Activated naive CD4-positive, alpha-beta T cell treated with anti-CD3 and anti-CD28 coated beads, Interleukin-2, amount 10 ng/mL, durations not matched to agents 7 days and 5 days (primary cell): ENCODE results near the gene LRRC15.

Experiments used
- CTCF ChIA-PET: fragments of 350-600 bp; sonication (Branson Sonifier 250); formaldehyde crosslinking; loops from one replicate; lab custom pipeline; 2021; ENCODE audit warnings: antibody characterized with exemption; lab: Charles Lee
- DNase-seq: peaks from one replicate; pipeline ENCODE4 v3.0.0-alpha.2; 2020
- H3K27ac Mint-ChIP-seq: one replicate; pipeline ENCODE4 v1.8.0; 2021; ENCODE audit warnings: mild to moderate bottlenecking, moderate library complexity, mixed read lengths
- H3K27me3 Mint-ChIP-seq: one replicate; pipeline ENCODE4 v1.8.0; 2021; ENCODE audit warnings: mild to moderate bottlenecking, mixed read lengths
- H3K36me3 Mint-ChIP-seq: one replicate; pipeline ENCODE4 v1.8.0; 2021; ENCODE audit warnings: mixed read lengths
- H3K4me1 Mint-ChIP-seq: one replicate; pipeline ENCODE4 v1.8.0; 2021; ENCODE audit warnings: mixed read lengths
- H3K4me3 Mint-ChIP-seq: one replicate; pipeline ENCODE4 v1.8.0; 2021; ENCODE audit warnings: mild to moderate bottlenecking, moderate library complexity, mixed read lengths
- H3K9me3 Mint-ChIP-seq: one replicate; pipeline ENCODE4 v1.8.0; 2021; ENCODE audit warnings: mixed read lengths

Gene LRRC15

DNA sequence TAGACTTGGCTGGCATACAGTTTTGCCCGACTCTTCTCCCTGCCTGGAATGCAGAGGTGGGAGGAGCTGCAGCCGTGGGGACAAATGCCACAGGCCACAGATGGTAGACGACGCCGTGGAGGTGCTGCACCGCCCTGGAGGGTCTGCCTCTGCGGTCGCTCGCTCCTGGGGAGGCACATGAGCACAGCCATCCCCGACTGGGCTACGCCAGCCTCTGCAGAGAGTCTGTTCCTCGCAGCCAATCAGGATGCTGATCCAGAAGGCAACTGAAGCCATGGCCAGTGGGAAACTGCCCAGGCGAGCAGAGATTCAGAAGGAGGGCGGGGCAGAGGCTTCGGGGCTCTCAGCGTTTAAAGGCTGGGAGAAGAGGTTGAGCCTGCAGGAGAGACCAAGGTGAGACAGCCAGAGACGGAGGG, 11.9 kb upstream of the LRRC15 start:
- Mint-ChIP-seq H3K4me1 (no peaks in the 10 kb centered on the region), H3K4me3 (no peak overlapping the region), H3K9me3 (no peaks in the 10 kb centered on the region), H3K27ac (no peak overlapping the region), H3K27me3 (peaks cover 52% of the 10 kb centered on the region), H3K36me3 (no peaks in the 10 kb centered on the region)
- DNase-seq = no peak
- CTCF ChIA-PET = no interaction called here

DNA sequence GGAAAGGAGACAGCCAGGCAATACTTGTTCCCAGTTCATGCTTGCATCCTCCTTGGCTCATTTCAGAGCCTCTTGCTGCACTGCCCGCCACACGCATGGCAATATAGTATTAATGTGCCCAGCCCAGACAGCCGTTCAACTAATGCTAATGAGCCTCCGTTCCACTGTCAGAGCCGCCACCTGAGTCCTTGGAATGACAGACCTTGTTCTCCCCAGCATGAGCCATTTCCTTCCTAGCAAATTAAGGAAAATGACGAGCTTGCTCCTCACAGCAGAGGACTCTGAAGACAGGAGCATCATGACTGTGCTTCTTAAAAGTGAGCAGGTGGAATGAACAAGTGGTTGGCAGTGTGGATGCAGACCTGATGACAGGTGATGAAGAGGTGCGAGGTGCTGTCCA, 10.8 kb upstream of the LRRC15 start:
- Mint-ChIP-seq H3K27me3 (peaks cover 52% of the 10 kb centered on the region), H3K4me1 (no peaks in the 10 kb centered on the region), H3K36me3 (no peaks in the 10 kb centered on the region), H3K9me3 (no peaks in the 10 kb centered on the region), H3K4me3 (no peak overlapping the region), H3K27ac (no peak overlapping the region)
- no peak for DNase-seq
- CTCF ChIA-PET = no interaction called here

DNA sequence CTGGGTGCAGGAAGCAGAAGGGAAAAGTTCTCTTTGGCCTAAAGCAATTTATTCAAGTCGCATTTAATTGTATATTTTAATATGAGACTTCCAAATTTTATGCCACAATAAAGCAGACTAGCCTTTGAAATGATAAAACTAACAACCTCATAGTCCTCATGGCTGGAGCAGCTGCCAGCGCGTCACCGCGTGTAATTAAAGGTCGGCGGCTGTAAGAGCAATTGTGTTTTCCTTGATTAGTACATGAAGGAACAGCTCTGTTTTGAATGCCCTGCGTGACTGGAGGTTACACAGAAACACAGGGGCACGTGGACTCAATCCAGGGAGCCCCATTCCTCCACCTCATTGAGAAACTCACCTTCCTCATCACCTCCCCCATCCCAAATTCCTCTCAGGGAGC, 10.1 kb upstream of the LRRC15 start:
- Mint-ChIP-seq H3K27ac (no peak overlapping the region), H3K36me3 (no peaks in the 10 kb centered on the region), H3K9me3 (no peaks in the 10 kb centered on the region), H3K4me1 (no peaks in the 10 kb centered on the region), H3K4me3 (no peak overlapping the region), H3K27me3 (peaks cover 54% of the 10 kb centered on the region)
- CTCF ChIA-PET = interaction anchor here (1.2 kb wide), 1 partner anchor 35 kb away, joined by 8 read pairs; no protein-coding TSS in a partner anchor
- no peak for DNase-seq

DNA sequence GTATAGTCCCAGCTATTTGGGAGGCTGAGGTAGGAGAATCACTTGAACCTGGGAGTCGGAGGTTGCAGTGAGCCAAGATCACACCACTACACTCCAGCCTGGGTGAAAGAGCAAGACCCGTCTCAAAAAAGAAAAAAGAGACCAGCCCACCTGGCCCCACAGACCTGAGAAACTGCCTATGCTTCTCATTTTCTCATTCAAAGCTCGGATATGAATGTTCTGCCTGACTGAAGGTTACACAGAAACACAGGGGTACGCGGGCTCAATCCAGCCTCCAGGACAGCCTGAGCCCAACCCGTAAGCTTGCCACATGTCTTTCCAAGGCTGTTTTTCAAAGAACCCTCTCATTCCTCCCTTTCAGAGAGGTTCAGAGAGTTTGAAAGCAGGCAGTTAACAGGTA, 9.7 kb upstream of the LRRC15 start:
- no peak overlapping the region for H3K27ac Mint-ChIP-seq
- CTCF ChIA-PET = interaction anchor here (1.2 kb wide), 1 partner anchor 35 kb away, joined by 8 read pairs; no protein-coding TSS in a partner anchor

DNA sequence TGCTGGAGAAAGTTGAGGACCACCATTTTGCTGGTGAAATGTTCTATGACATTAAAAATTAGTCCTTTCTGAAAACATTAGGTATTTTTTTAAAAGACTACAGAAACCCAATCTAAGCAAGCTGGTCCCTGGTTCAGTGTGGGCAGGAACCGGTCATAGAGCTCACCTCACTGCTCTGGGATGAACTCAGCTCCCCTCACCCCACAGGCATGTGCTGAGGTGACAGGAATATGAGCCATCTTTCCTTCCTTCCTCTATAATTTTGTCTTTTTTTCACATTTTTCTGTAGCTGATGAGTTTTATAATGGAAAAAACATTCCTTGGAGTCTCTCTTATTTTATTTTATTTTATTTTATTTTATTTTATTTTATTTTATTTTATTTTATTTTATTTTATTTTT, 8.2 kb upstream of the LRRC15 start:
- Mint-ChIP-seq H3K27me3 (peaks cover 51% of the 10 kb centered on the region), H3K27ac (no peak overlapping the region), H3K4me1 (no peaks in the 10 kb centered on the region), H3K9me3 (no peaks in the 10 kb centered on the region), H3K4me3 (no peak overlapping the region), H3K36me3 (no peaks in the 10 kb centered on the region)
- CTCF ChIA-PET = no interaction called here
- no peak for DNase-seq

More for the DNA sequence above, 9.7 kb upstream of the LRRC15 start:
- no peak for DNase-seq
- Mint-ChIP-seq H3K4me1 (no peaks in the 10 kb centered on the region), H3K27me3 (peaks cover 53% of the 10 kb centered on the region), H3K36me3 (no peaks in the 10 kb centered on the region), H3K4me3 (no peak overlapping the region), H3K9me3 (no peaks in the 10 kb centered on the region)

DNA sequence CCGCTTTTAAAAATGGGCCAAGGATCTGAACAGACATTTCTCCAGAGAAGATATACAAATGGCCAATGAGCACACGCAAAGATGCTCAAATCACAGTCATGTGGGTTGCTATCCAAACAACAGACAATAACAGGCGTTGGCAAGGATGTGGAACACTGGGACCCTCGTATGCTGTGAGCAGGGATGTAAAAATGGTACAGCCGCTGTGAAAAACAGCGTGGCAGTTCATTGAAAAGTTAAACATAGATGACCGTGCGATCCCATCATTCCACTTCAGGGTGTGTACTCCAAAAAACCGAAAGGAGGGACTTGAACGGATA, 6.7 kb upstream of the LRRC15 start:
- no peaks in the 10 kb centered on the region for H3K9me3 Mint-ChIP-seq
- no peak overlapping the region for H3K27ac Mint-ChIP-seq
- H3K4me3 Mint-ChIP-seq = no peak overlapping the region
- no peak for DNase-seq
- H3K27me3 Mint-ChIP-seq = peaks cover 58% of the 10 kb centered on the region
- H3K4me1 Mint-ChIP-seq = no peaks in the 10 kb centered on the region
- H3K36me3 Mint-ChIP-seq = no peaks in the 10 kb centered on the region
- CTCF ChIA-PET = no interaction called here

DNA sequence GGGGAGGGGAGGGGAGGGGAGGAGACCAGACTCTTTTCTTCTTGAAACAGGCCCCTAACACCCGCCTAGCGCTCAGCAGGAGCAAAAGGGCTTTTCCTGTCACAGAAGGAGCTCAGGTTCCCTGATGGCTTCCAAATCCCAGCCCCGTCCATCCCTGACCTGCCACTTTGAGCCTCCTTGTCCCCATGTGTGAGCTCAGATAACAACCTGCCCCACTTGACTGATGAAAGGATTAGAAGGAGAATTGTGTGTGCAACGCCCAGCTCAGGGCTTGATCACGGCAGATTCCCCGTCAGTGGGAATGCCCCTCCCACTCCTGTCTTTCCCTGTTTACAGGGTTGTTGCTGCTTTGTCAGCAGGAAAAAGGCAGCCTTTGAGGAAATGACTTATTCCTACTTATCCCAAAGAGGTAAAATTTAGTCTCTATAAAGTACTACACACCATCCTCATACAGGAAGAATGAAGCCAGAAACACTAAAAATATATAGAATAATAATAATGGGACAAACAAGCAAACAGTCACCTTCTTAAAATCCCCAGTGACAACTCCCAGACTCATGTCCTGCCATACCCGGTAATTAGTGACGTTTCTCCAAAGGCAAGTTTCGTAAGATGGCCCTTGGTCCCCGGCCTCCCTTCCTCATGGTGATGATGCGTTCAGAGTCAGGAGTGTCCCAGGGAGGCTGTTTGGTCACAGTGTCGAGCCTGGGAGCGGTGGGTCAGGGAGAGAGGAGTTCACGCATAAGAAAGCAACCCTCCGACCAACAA, 6.1 kb upstream of the LRRC15 start:
- Mint-ChIP-seq H3K27ac (no peak overlapping the region), H3K4me1 (no peaks in the 10 kb centered on the region), H3K27me3 (peaks cover 64% of the 10 kb centered on the region), H3K36me3 (no peaks in the 10 kb centered on the region), H3K4me3 (no peak overlapping the region), H3K9me3 (no peaks in the 10 kb centered on the region)
- DNase-seq = no peak
- CTCF ChIA-PET = no interaction called here

DNA sequence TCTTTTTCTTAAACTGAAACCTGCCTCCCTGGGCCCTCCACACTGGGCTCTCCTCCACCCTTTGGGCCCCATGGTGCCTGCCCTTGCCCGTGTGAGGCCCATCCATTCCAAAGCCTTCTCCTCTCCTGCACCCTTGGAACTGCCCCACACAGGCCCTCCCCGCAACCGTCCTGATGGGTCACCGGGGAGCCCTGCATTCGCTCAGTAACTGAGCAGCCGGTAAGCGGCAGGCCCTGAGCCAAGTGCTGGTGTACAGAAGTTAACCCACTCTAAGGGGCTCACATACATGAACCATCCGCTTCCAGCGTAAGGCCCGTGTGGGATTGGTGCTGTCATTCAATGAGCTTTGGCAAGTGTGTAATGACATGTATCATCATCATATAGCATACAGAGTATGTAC, 5.4 kb upstream of the LRRC15 start:
- peaks cover 63% of the 10 kb centered on the region for H3K27me3 Mint-ChIP-seq
- CTCF ChIA-PET = no interaction called here

DNA sequence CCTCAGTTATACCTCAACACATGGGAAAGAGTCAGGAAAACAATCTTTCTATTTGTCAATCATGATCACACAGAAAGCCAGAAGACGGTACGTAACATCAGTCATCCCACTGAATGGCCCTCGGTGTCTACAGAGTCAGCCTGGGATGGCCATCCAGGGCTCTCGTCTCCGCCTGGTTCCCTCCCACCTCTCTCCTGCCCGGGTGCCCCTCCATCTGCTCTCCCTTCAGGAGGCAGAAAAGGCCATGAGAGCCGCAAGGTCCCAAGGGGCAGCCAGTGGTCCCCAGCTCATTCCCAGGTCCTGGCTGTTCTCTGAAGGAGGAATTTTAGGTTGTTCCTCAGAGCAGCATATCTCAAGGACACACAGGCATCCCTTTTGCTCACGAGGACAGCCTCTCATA, 4.4 kb upstream of the LRRC15 start:
- Mint-ChIP-seq H3K27ac (no peak overlapping the region), H3K36me3 (no peaks in the 10 kb centered on the region), H3K4me3 (no peak overlapping the region), H3K9me3 (no peaks in the 10 kb centered on the region), H3K27me3 (peaks cover 67% of the 10 kb centered on the region), H3K4me1 (no peaks in the 10 kb centered on the region)
- DNase-seq = no peak
- CTCF ChIA-PET = no interaction called here

More for the DNA sequence above, 5.4 kb upstream of the LRRC15 start:
- no peak overlapping the region for H3K27ac Mint-ChIP-seq
- no peak overlapping the region for H3K4me3 Mint-ChIP-seq
- no peaks in the 10 kb centered on the region for H3K36me3 Mint-ChIP-seq
- DNase-seq = no peak
- H3K9me3 Mint-ChIP-seq = no peaks in the 10 kb centered on the region
- H3K4me1 Mint-ChIP-seq = no peaks in the 10 kb centered on the region

DNA sequence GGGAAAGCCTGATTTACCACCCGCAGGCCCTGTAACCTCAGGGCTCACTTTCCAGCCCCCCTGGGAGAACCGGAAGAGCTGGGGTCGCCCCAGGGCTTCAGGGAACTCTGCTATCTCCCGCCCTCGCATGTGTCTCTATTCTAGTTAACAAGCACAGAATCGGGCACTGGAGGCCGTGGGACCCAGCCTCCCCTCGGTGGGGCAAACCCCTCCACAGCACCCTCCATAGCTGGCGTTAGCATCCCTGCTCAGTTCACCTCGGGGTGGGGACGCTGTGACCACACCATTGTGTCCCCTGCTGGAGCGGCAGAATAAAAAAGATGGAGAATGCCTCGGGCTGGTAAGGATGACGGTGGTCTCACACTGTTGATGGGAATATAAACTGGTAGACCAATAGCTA, 3.5 kb upstream of the LRRC15 start:
- no peak overlapping the region for H3K4me3 Mint-ChIP-seq
- H3K4me1 Mint-ChIP-seq = no peaks in the 10 kb centered on the region
- no peaks in the 10 kb centered on the region for H3K9me3 Mint-ChIP-seq
- peaks cover 67% of the 10 kb centered on the region for H3K27me3 Mint-ChIP-seq
- no peak overlapping the region for H3K27ac Mint-ChIP-seq
- no peaks in the 10 kb centered on the region for H3K36me3 Mint-ChIP-seq
- CTCF ChIA-PET = no interaction called here
- no peak for DNase-seq

DNA sequence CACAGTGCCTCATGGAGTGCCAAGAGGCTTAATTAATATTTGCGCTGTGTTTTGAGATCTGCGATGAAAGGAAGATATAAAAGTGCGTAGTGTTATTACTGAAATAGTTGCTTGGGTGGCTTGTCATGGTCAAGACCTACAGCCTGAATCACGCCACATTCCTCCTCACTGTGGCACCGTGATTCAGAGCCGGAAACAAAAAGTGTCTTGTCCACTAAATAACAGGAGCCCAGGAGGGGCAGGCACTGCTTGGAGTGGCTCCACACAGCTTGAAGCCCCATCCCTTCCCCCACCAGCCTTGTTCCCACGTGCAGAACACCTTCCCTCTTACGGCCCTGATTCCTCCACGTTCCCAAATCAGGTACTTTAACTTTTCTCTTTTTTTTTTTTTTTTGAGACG, 1.2 kb upstream of the LRRC15 start:
- no peaks in the 10 kb centered on the region for H3K4me1 Mint-ChIP-seq
- H3K9me3 Mint-ChIP-seq = no peaks in the 10 kb centered on the region
- CTCF ChIA-PET = no interaction called here
- no peak for DNase-seq
- H3K27me3 Mint-ChIP-seq = peaks cover 82% of the 10 kb centered on the region
- no peak overlapping the region for H3K4me3 Mint-ChIP-seq
- no peaks in the 10 kb centered on the region for H3K36me3 Mint-ChIP-seq
- no peak overlapping the region for H3K27ac Mint-ChIP-seq

DNA sequence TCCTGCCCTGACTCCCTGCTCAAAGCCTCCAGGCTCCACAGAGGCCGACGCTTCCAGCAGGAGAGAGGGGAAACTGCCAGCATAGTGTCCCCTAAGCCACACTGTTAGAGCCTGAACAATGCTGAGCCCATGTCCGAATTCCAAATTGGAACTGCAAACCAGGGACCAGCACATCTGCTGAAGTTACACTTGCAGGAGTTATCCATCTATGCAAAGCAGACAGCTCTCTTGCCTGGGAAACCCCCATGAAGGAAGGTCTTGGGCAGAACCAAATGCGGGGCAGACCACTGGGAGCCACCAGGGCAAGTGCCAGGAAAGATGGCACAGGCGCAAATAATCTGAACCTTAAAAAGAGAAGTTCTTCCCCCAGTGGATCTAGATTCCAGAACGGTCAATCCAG, 625 bp downstream of the LRRC15 start:
- CTCF ChIA-PET = interaction anchor here (0.6 to 0.8 kb wide), 2 partner anchors 24 to 35 kb away, joined by 3 read pairs; no protein-coding TSS in a partner anchor
- no peaks in the 10 kb centered on the region for H3K36me3 Mint-ChIP-seq
- no peaks in the 10 kb centered on the region for H3K4me1 Mint-ChIP-seq
- DNase-seq = no peak
- H3K27ac Mint-ChIP-seq = no peak overlapping the region
- H3K4me3 Mint-ChIP-seq = no peak overlapping the region
- peaks cover 74% of the 10 kb centered on the region for H3K27me3 Mint-ChIP-seq
- H3K9me3 Mint-ChIP-seq = no peaks in the 10 kb centered on the region

DNA sequence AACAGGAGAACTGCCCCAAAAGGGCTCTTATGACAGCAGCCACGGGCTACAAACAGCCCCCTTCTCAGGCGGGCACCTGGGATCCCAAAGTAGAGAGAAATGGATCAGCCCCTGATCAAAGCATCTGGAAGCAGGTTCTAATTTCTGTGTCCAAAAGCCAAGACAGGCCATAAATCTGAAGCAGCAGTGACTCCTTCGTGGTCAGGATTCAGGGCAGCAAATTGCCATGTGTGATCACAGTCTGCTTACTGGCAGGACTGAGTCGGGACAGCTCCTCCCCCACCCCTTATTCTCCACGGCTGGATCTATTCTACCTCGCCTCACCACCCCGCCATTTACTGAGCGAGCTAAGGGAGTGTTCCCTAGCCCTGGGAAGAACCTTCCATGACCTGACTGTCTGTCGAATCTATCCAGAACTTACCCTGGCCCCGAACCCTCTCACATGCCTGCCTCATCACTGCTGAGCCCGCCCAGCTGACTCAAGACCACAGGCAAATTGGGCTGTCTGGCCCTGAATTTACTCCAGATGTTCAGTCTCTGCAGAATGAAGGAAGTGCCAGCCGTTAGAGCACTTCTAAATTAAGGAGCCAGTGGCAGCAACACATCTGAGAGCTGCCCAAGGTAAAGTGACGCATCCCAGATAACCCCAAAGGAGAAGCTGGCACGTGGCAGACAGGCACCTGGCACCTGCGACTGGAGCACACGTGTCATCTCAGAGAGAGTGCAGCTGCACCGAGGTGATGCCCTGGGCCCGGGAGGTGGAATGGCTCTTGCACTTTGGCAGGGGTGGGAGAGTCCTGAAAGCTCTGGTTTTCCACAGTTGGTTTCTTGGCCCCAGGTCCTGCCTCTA, 1.3 kb downstream of the LRRC15 start:
- Mint-ChIP-seq H3K27ac (no peak overlapping the region), H3K4me1 (no peaks in the 10 kb centered on the region), H3K4me3 (no peak overlapping the region), H3K36me3 (no peaks in the 10 kb centered on the region), H3K9me3 (no peaks in the 10 kb centered on the region), H3K27me3 (peaks cover 73% of the 10 kb centered on the region)
- no peak for DNase-seq
- CTCF ChIA-PET = interaction anchor here (0.6 to 0.8 kb wide), 2 partner anchors 23 to 36 kb away, joined by 3 read pairs; no protein-coding TSS in a partner anchor

DNA sequence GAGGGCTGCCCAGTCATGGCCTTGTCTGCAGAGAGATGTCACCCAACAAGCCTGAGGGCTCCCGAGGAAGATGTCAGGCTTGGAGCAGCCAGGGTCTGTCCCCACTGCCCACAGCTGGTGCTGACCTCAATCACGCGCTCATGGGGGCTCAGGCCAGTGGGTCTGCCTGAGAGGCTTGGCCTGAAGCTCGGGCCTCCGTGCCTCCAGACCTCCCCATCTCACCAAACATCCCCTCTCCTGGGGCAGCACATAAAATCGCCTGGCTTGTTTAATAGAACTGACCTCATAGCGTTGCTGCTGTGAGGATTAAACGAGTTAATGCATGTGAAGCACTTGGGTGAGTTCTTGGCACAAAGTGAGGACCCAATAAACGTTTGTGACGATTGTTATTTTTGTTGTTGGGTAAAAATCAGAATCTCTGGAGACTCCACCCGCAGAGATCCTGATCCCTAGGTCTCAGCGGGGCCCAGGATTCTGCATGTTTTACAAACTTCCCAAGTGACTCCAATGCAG, 3.5 kb downstream of the LRRC15 start:
- no peak overlapping the region for H3K27ac Mint-ChIP-seq
- no peak for DNase-seq
- H3K27me3 Mint-ChIP-seq = peaks cover 68% of the 10 kb centered on the region
- H3K9me3 Mint-ChIP-seq = no peaks in the 10 kb centered on the region
- CTCF ChIA-PET = no interaction called here
- no peaks in the 10 kb centered on the region for H3K36me3 Mint-ChIP-seq
- no peak overlapping the region for H3K4me3 Mint-ChIP-seq
- no peaks in the 10 kb centered on the region for H3K4me1 Mint-ChIP-seq
